A673 (cell line): ENCODE data around the gene ANKRD61. TPM values are rescaled to one million over a fixed set of nuclear protein-coding genes. Genes with fewer than 3 reads are reported as not detected.

Experiments used
- BruUV-seq: library from RNA; stranded (reverse); fragments of 400-500 nt; replicated peaks from 2 replicates; lab custom pipeline; 2021; lab: Mats Ljungman, UMichigan
- CTCF ChIA-PET: fragments of 300-600 bp; sonication (Branson Sonifier 250); formaldehyde crosslinking; loops from one replicate; lab custom pipeline; 2022; ENCODE audit warnings: antibody characterized with exemption; lab: Charles Lee
- POLR2A ChIA-PET: fragments of 300-600 bp; sonication (Branson Sonifier 250); formaldehyde crosslinking; loops from one replicate; lab custom pipeline; 2022; ENCODE audit warnings: antibody characterized with exemption; ENCODE audit not compliant: low non-redundant PET; lab: Charles Lee
- DNase-seq: peaks from one replicate; pipeline ENCODE4 v3.0.0-alpha.2; 2015; ENCODE audit warnings: low spot score
- H3K27ac ChIP-seq: fragments of 200-600 bp; sonication (generic); 2 replicates; pipeline ENCODE4 v1.5.1; 2016; ENCODE audit warnings: mixed run types, low read depth, mild to moderate bottlenecking, mixed read lengths, antibody characterized with exemption, low read length; ENCODE audit not compliant: poor library complexity, severe bottlenecking
- H3K27me3 ChIP-seq: fragments of 200-600 bp; sonication (generic); replicated peaks from 2 replicates; pipeline ENCODE4 v1.6.1; 2017; ENCODE audit warnings: mixed run types, low read depth, mild to moderate bottlenecking, mixed read lengths, antibody characterized with exemption, low read length; ENCODE audit not compliant: insufficient read depth, poor library complexity
- H3K36me3 ChIP-seq: fragments of 200-600 bp; sonication (generic); 2 replicates; pipeline ENCODE4 v1.6.1; 2016; ENCODE audit warnings: mixed run types, mild to moderate bottlenecking, mixed read lengths, antibody characterized with exemption, low read length; ENCODE audit not compliant: insufficient read depth, poor library complexity, severe bottlenecking
- H3K4me1 ChIP-seq: fragments of 200-600 bp; sonication (generic); 2 replicates; pipeline ENCODE4 v1.6.1; 2017; ENCODE audit warnings: mixed run types, mild to moderate bottlenecking, mixed read lengths, antibody characterized with exemption, low read length; ENCODE audit not compliant: insufficient read depth, poor library complexity, severe bottlenecking
- H3K4me3 ChIP-seq: fragments of 200-600 bp; sonication (generic); 2 replicates; pipeline ENCODE4 v1.5.1; 2016; ENCODE audit warnings: low read depth, mixed run types, mild to moderate bottlenecking, mixed read lengths, low read length; ENCODE audit not compliant: poor library complexity, severe bottlenecking
- H3K9me3 ChIP-seq: fragments of 200-600 bp; sonication (generic); 2 replicates; pipeline ENCODE4 v1.6.1; 2016; ENCODE audit warnings: mixed run types, low read depth, mild to moderate bottlenecking, mixed read lengths, antibody characterized with exemption, low read length; ENCODE audit not compliant: poor library complexity, severe bottlenecking
- EZH2 ChIP-seq: fragments of 200-600 bp; sonication (generic); IDR thresholded peaks from 2 replicates; pipeline ENCODE4 v1.6.1; 2017; ENCODE audit warnings: borderline replicate concordance, low read depth, mild to moderate bottlenecking, mixed read lengths, antibody characterized with exemption, low read length; ENCODE audit not compliant: poor library complexity, severe bottlenecking
- intact Hi-C: fragments of 100-400 bp; cut with micrococcal nuclease; formaldehyde crosslinking; loops from one replicate; pipeline ENCODE4 v1.10.0; 2022; ENCODE audit not compliant: unreplicated experiment
- total RNA-seq: library from RNA; stranded (reverse); gene quantifications from 2 replicates; pipeline ENCODE4 v1.2.3, GENCODE V29; 2021
- TF ChIP-seq, protein P1 (sequence below): fragments of 300-800, 200-600 bp; sonication (generic); conservative IDR thresholded peaks from 2 replicates; pipeline ENCODE4 v1.5.1; 2017; ENCODE audit warnings: low read depth, mild to moderate bottlenecking, antibody characterized with exemption, low read length, moderate library complexity, mixed read lengths

The ANKRD61 gene
- total RNA-seq, 1 experiment from 2014 or later, result 1.1 TPM

DNA sequence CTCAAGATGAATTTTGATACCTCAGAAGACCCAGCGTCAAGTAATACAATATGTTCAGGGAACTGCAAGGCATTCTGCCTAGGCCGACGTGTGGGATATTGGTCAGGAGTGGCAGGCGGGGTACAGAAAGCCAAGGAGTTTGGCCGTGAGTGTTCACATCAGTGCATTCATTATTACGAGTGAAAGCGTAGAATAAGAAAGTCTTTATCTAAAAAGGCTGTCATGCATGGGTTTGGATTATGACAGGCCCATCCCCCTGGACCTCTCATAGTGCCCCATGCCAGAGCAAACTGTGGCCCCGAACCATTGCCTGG, 14.6 kb upstream of the ANKRD61 start:
- ChIA-PET POLR2A (no interaction called here), CTCF (no interaction called here)
- H3K27me3 ChIP-seq, result no peaks in the 10 kb centered on the region
- H3K4me1 ChIP-seq, result peaks cover 22% of the 10 kb centered on the region
- TF ChIP-seq, protein P1, sequence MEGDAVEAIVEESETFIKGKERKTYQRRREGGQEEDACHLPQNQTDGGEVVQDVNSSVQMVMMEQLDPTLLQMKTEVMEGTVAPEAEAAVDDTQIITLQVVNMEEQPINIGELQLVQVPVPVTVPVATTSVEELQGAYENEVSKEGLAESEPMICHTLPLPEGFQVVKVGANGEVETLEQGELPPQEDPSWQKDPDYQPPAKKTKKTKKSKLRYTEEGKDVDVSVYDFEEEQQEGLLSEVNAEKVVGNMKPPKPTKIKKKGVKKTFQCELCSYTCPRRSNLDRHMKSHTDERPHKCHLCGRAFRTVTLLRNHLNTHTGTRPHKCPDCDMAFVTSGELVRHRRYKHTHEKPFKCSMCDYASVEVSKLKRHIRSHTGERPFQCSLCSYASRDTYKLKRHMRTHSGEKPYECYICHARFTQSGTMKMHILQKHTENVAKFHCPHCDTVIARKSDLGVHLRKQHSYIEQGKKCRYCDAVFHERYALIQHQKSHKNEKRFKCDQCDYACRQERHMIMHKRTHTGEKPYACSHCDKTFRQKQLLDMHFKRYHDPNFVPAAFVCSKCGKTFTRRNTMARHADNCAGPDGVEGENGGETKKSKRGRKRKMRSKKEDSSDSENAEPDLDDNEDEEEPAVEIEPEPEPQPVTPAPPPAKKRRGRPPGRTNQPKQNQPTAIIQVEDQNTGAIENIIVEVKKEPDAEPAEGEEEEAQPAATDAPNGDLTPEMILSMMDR, result no peak
- no peak for TF ChIP-seq EZH2
- intact Hi-C loops, result no loop called here
- H3K27ac ChIP-seq, result peak overlapping the region; percentile 99
- H3K9me3 ChIP-seq, result no peaks in the 10 kb centered on the region
- DNase-seq, result no peak
- H3K4me3 ChIP-seq, result no peak overlapping the region
- H3K36me3 ChIP-seq, result peaks cover 68% of the 10 kb centered on the region
- BruUV-seq, result no TSS peak

DNA sequence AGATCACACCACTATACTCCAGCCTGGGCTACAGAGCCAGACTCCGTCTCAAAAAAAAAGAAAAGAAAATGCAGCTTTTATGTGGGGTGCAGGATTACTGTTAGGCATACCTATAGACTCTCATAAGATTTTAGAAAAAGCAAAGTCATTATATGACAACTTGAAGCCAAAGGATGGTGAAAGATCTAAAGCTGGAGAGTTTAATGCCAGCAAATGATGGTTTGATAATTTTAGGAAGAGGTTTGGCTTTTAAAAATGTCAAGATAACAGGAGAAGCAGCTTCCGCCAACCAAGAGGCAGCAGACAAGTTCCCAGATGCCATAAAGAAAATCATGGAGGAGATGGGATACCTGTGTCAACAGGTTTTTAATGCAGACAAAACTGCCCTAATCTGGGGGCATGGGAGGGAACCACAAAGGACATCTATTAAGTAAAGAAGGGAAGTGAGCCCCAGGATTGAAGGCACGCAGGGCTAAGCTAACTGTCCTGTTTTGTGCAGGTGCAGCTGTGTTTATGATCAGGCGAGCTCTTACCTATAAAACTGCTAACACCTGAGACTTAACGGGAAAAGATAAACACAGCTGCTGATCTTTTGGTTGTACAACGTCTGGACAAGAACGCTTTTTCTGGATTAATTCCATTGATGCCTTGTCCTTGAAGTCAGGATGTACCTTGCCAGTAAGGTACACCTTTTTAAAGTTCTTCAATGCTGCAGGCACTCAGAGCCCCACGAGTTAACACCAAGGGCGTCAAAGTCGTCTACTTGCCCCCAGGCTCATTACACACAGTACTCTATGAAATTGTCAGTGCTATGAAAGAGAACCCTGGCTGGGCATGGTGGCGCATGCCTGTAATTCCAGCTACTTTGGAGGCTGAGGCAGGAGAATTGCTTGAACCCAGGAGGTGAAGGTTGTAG, 10.5 kb upstream of the ANKRD61 start:
- TF ChIP-seq, protein P1, result no peak
- TF ChIP-seq EZH2, result no peak
- Histone ChIP-seq H3K27me3 (no peaks in the 10 kb centered on the region), H3K4me1 (peaks cover 15% of the 10 kb centered on the region), H3K27ac (no peak overlapping the region), H3K9me3 (no peaks in the 10 kb centered on the region), H3K36me3 (peaks cover 93% of the 10 kb centered on the region), H3K4me3 (no peak overlapping the region)
- no peak for DNase-seq
- ChIA-PET CTCF (no interaction called here), POLR2A (no interaction called here)
- intact Hi-C loops, result no loop called here
- no TSS peak for BruUV-seq

DNA sequence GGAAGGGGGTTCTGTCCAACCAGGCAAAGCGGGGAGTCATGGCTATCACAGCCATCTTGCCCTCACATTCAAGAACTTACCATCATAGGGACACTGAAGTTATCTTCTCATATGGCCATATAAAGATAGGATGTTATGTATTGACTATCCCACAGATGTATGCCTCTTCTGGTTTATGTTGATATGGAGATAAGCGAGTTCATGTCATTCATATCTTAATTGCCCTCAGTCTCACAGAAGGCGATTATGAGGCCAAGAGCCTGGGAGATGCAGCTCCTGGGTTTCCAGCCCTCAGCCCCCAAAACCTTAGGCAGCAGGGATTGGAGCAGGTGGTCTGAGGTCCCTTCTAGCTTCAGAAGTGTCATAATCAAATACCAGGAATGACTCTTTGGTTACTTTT, 8.5 kb upstream of the ANKRD61 start:
- no peak overlapping the region for H3K4me3 ChIP-seq
- H3K36me3 ChIP-seq, result peaks cover 98% of the 10 kb centered on the region
- TF ChIP-seq, protein P1, result no peak
- no peak for TF ChIP-seq EZH2
- H3K9me3 ChIP-seq, result no peaks in the 10 kb centered on the region
- intact Hi-C loops, result no loop called here
- H3K27me3 ChIP-seq, result no peaks in the 10 kb centered on the region
- no peaks in the 10 kb centered on the region for H3K4me1 ChIP-seq
- no TSS peak for BruUV-seq
- CTCF ChIA-PET, result no interaction called here
- no peak for DNase-seq
- H3K27ac ChIP-seq, result no peak overlapping the region
- POLR2A ChIA-PET, result no interaction called here
